Measurements from ENCODE around the gene OSBPL9. TPM values are rescaled to one million over a fixed set of nuclear protein-coding genes. Genes with fewer than 3 reads are reported as not detected.
"Not testable (repeated sequence)": the region's sequence is repeated elsewhere in the genome, so short reads cannot be mapped to it uniquely, and the experiment has no call there.

Gene OSBPL9
- total RNA-seq, 2 experiments from 2014 or later = 58.6 to 87.8 TPM

DNA sequence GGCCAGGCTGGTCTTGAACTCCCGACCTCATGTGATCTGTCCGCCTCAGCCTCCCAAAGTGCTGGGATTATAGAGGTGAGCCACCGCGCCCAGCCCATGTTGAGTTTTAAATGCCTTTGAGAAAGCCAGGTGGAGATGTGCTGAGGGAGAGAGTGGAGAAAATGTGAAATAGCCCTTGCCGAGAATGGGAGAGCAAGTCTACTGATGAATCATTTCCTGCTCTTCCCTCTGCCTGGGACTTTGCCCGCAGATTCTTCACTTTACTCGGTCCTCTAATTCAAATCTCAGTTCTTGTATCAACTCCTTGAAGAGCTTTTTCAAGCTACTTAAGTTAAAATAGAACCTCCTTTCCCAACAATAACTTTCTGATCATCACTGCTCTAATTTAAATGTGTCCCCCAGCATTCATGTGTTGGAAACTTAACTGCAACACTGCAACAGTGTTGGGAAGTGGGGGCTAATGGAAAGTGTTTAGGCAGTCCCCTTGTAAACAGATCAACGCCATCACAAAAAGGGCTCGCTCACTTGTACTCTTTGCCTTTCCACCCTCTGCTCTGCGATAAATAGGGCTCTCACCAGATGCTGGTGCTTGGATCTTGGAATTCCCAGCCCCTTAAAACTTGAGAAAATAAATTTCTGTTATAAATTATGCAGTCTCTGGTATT is 27.8 kb downstream of the OSBPL9 start:
- H3K36me3 ChIP-seq (ENCODE audit: insufficient read depth, low read length) = no peaks in the 10 kb centered on the region
- ChIA-PET CTCF (ENCODE audit: unreplicated experiment) (no interaction called here), POLR2A (interaction anchor here (0.6 to 0.9 kb wide), 3 partner anchors 47 to 156 kb away, joined by 3 read pairs; no protein-coding TSS in a partner anchor)
- TF ChIP-seq EZH2phosphoT487 (IDR thresholded peaks at IDR 0.05; ENCODE audit: borderline replicate concordance, low read depth, low read length) = no peak
- TF ChIP-seq, protein P1, sequence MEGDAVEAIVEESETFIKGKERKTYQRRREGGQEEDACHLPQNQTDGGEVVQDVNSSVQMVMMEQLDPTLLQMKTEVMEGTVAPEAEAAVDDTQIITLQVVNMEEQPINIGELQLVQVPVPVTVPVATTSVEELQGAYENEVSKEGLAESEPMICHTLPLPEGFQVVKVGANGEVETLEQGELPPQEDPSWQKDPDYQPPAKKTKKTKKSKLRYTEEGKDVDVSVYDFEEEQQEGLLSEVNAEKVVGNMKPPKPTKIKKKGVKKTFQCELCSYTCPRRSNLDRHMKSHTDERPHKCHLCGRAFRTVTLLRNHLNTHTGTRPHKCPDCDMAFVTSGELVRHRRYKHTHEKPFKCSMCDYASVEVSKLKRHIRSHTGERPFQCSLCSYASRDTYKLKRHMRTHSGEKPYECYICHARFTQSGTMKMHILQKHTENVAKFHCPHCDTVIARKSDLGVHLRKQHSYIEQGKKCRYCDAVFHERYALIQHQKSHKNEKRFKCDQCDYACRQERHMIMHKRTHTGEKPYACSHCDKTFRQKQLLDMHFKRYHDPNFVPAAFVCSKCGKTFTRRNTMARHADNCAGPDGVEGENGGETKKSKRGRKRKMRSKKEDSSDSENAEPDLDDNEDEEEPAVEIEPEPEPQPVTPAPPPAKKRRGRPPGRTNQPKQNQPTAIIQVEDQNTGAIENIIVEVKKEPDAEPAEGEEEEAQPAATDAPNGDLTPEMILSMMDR (conservative IDR thresholded peaks at IDR 0.05; ENCODE audit: low read length) = no peak
- H3K27ac ChIP-seq (ENCODE audit: low read depth, low read length, poor library complexity, severe bottlenecking) = no peak overlapping the region
- no peaks in the 10 kb centered on the region for H3K79me2 ChIP-seq (ENCODE audit: insufficient read depth, low read depth, low read length)
- H3K9me3 ChIP-seq (ENCODE audit: low read length) = no peaks in the 10 kb centered on the region
- H3K4me3 ChIP-seq (ENCODE audit: low read depth, low read length, poor library complexity, severe bottlenecking) = no peak overlapping the region
- intact Hi-C loops (cut with micrococcal nuclease; ENCODE audit: unreplicated experiment) = no loop called here
- no peak overlapping the region for H3K4me2 ChIP-seq (ENCODE audit: low read length)
- no peak for DNase-seq (ENCODE audit: low spot score)
- BruUV-seq (replicated peaks) = no TSS peak
- no peaks in the 10 kb centered on the region for H4K20me1 ChIP-seq (ENCODE audit: insufficient read depth, low read length)
- no peak overlapping the region for H2AFZ ChIP-seq (ENCODE audit: low read length)
- H3K4me1 ChIP-seq (ENCODE audit: insufficient read depth, low read length, poor library complexity, severe bottlenecking) = no peaks in the 10 kb centered on the region
- no peaks in the 10 kb centered on the region for H3K9me2 ChIP-seq (ENCODE audit: insufficient read depth, low read length)

DNA sequence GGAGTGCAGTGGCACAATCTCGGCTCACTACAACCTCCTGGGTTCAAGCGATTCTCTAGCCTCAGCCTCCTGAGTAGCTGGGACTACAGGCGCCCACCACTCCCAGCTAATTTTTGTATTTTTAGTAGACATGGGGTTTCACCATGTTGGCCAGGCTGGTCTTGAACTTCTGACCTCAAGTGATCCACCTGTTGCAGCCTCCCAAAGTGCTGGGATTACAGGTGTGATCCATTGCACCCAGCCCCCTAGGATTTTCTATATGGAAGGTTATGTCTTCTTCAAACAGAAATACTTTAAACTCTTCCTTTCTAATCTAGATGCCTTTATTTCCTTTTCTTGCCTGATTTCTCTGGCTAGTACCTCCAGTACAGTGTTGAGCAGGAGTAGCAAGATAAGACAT is 29.7 kb downstream of the OSBPL9 start:
- H3K9me2 ChIP-seq (ENCODE audit: insufficient read depth, low read length); H3K79me2 ChIP-seq (ENCODE audit: insufficient read depth, low read depth, low read length); BruUV-seq (replicated peaks); H3K9me3 ChIP-seq (ENCODE audit: low read length); H3K4me3 ChIP-seq (ENCODE audit: low read depth, low read length, poor library complexity, severe bottlenecking); DNase-seq (ENCODE audit: low spot score); H3K4me1 ChIP-seq (ENCODE audit: insufficient read depth, low read length, poor library complexity, severe bottlenecking); H3K27ac ChIP-seq (ENCODE audit: low read depth, low read length, poor library complexity, severe bottlenecking); CTCF ChIA-PET (ENCODE audit: unreplicated experiment); intact Hi-C loops (cut with micrococcal nuclease; ENCODE audit: unreplicated experiment); H3K4me2 ChIP-seq (ENCODE audit: low read length); H2AFZ ChIP-seq (ENCODE audit: low read length); H3K36me3 ChIP-seq (ENCODE audit: insufficient read depth, low read length); H4K20me1 ChIP-seq (ENCODE audit: insufficient read depth, low read length): not testable (repeated sequence)
- POLR2A ChIA-PET = interaction anchor here (0.6 to 1.4 kb wide), 2 partner anchors 9 to 45 kb away, joined by 3 read pairs; no protein-coding TSS in a partner anchor

DNA sequence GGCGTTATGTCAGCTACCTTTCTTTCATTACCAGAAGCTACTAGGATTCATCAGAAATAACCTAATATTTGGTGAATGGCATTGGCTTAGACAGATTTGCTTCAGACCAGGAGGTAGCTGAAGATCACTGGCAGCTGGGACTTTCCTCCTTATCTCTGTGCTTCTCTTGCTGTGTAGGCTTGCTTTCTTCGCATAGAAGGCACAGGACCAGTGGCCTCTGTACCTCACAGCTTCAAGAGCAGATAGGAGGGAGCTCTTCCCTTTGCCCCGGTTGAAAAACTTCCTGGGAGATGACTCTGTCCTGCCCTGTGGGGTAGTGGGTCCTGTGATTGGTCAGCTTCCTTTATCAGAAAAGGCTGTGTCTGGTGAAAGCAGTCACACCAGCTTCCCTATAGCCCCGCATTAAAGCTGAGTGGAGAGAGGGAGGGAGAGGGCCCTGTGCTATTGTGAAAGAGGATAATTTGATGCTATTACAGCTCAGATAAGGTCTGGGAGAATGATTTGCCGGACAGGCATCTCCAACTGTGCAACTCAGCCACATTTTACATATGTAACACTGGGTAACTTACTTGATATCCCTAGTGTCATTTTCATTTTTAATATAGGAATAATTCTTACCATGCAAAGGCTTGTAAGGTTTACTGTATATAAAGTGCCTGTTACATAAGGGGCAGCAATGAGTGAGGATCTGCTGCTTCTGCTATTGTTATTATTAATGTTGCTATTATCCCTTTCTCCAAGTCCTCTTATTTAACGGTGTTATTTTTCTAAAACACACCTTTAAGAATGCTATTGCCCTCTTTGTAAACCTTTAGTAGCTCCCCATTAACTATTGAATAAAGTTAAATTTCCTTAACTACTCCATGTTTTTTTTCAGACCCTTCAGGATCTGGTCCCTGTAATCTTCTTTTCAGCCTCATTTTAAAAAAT is 31.6 kb downstream of the OSBPL9 start:
- DNase-seq (ENCODE audit: low spot score) = no peak
- TF ChIP-seq EZH2phosphoT487 (IDR thresholded peaks at IDR 0.05; ENCODE audit: borderline replicate concordance, low read depth, low read length) = no peak
- TF ChIP-seq, protein P1 (conservative IDR thresholded peaks at IDR 0.05; ENCODE audit: low read length) = no peak
- no peak overlapping the region for H2AFZ ChIP-seq (ENCODE audit: low read length)
- H3K4me2 ChIP-seq (ENCODE audit: low read length) = no peak overlapping the region
- no peaks in the 10 kb centered on the region for H3K79me2 ChIP-seq (ENCODE audit: insufficient read depth, low read depth, low read length)
- H3K9me3 ChIP-seq (ENCODE audit: low read length) = no peaks in the 10 kb centered on the region
- H3K36me3 ChIP-seq (ENCODE audit: insufficient read depth, low read length) = no peaks in the 10 kb centered on the region
- no peak overlapping the region for H3K27ac ChIP-seq (ENCODE audit: low read depth, low read length, poor library complexity, severe bottlenecking)
- no TSS peak for BruUV-seq (replicated peaks)
- CTCF ChIA-PET (ENCODE audit: unreplicated experiment) = no interaction called here
- POLR2A ChIA-PET = interaction anchor here (0.6 to 1.2 kb wide), 2 partner anchors 17 to 25 kb away, joined by 3 read pairs; no protein-coding TSS in a partner anchor
- no peaks in the 10 kb centered on the region for H3K4me1 ChIP-seq (ENCODE audit: insufficient read depth, low read length, poor library complexity, severe bottlenecking)
- H3K4me3 ChIP-seq (ENCODE audit: low read depth, low read length, poor library complexity, severe bottlenecking) = no peak overlapping the region
- H3K9me2 ChIP-seq (ENCODE audit: insufficient read depth, low read length) = no peaks in the 10 kb centered on the region
- intact Hi-C loops (cut with micrococcal nuclease; ENCODE audit: unreplicated experiment) = no loop called here
- no peaks in the 10 kb centered on the region for H4K20me1 ChIP-seq (ENCODE audit: insufficient read depth, low read length)

All from OCI-LY7 (cell line).